SK-N-SH (cell line): ENCODE results near the gene ITIH6. TPM values are rescaled to one million over a fixed set of nuclear protein-coding genes. Genes with fewer than 3 reads are reported as not detected.
A peak's percentile ranks its signal among the peaks of the same experiment; 100 is the strongest.

Experiments used
- CTCF ChIA-PET: fragments of 300-600, 350-600 bp; formaldehyde crosslinking; extraction: SDS; loops from one replicate; lab custom pipeline; 2021; lab: Yijun Ruan, JAX
- POLR2A ChIA-PET: fragments of 350-600 bp; sonication (Branson Sonifier 250); formaldehyde crosslinking; extraction: SDS; loops from one replicate; lab custom pipeline; 2020; ENCODE audit warnings: antibody characterized with exemption, inconsistent platforms; lab: Yijun Ruan, JAX
- DNase-seq: peaks from one replicate; pipeline ENCODE4 v3.0.0; 2012
- H2AFZ ChIP-seq: fragments of 200-600 bp; sonication (generic); 2 replicates; pipeline ENCODE4 v1.8.1; 2016; ENCODE audit warnings: antibody characterized with exemption, mild to moderate bottlenecking, low read depth
- H3F3A ChIP-seq: fragments of 200-600 bp; sonication (generic); replicated peaks from 2 replicates; pipeline ENCODE3; 2016; ENCODE audit warnings: antibody characterized with exemption, mild to moderate bottlenecking; ENCODE audit not compliant: insufficient read depth
- H3K27ac ChIP-seq, 2 experiments: fragments of 200-500 bp in 1 of 2; fragments of 200-600 bp in 1 of 2; sonication (Bioruptor generic) in 1 of 2; sonication (generic), shearing (Covaris generic) in 1 of 2; 2 replicates each; pipeline versions ENCODE4 v1.5.1 to v1.6.1; 2014 to 2016; ENCODE audit warnings: low read depth in 2 of 2, inconsistent platforms in 1 of 2, low read length in 1 of 2, mild to moderate bottlenecking in 1 of 2, mixed read lengths in 1 of 2
- H3K27me3 ChIP-seq: fragments of 200-600 bp; sonication (generic), shearing (Covaris generic); 2 replicates; pipeline ENCODE4 v1.6.1; 2016; ENCODE audit warnings: mixed run types; ENCODE audit not compliant: insufficient read depth
- H3K36me3 ChIP-seq, 2 experiments: fragments of 200-500 bp in 1 of 2; fragments of 200-600 bp in 1 of 2; sonication (Bioruptor generic) in 1 of 2; sonication (generic) in 1 of 2; replicated peaks in 1 of 2; 2 replicates each; pipeline versions ENCODE3 to v1.5.1; 2014 to 2016; ENCODE audit warnings: low read length in 1 of 2, mild to moderate bottlenecking in 1 of 2; ENCODE audit not compliant: insufficient read depth in 2 of 2, control insufficient read depth in 1 of 2
- H3K4me1 ChIP-seq, 2 experiments: fragments of 200-500 bp in 1 of 2; fragments of 200-600 bp in 1 of 2; sonication (Bioruptor generic) in 1 of 2; sonication (generic), shearing (Covaris generic) in 1 of 2; 2 replicates each; pipeline versions ENCODE4 v1.5.1 to v1.6.1; 2014 to 2016; ENCODE audit warnings: low read depth in 1 of 2, low read length in 1 of 2, mixed run types in 1 of 2; ENCODE audit not compliant: insufficient read depth in 2 of 2, control insufficient read depth in 1 of 2
- H3K4me2 ChIP-seq: fragments of 200-600 bp; sonication (generic), shearing (Covaris generic); 2 replicates; pipeline ENCODE4 v1.6.1; 2017; ENCODE audit warnings: mixed run types
- H3K4me3 ChIP-seq, 2 experiments: fragments of 200-500 bp in 1 of 2; fragments of 200-600 bp in 1 of 2; sonication (Bioruptor generic) in 1 of 2; sonication (generic), shearing (Covaris generic) in 1 of 2; 2 replicates each; pipeline versions ENCODE4 v1.5.1 to v1.8.1; 2014 to 2016; ENCODE audit warnings: low read depth in 2 of 2, inconsistent platforms in 1 of 2, low read length in 1 of 2, mild to moderate bottlenecking in 1 of 2, mixed read lengths in 1 of 2, moderate library complexity in 1 of 2
- H3K79me2 ChIP-seq: fragments of 200-600 bp; sonication (generic); 2 replicates; pipeline ENCODE4 v1.8.1; 2017; ENCODE audit warnings: mild to moderate bottlenecking; ENCODE audit not compliant: insufficient read depth
- H3K9ac ChIP-seq: fragments of 200-600 bp; sonication (generic); 2 replicates; pipeline ENCODE4 v1.6.1; 2017; ENCODE audit warnings: mixed run types
- H3K9me2 ChIP-seq: fragments of 200-600 bp; sonication (generic); 2 replicates; pipeline ENCODE4 v1.6.1; 2017; ENCODE audit warnings: mixed run types
- H3K9me3 ChIP-seq: fragments of 200-600 bp; sonication (generic); 2 replicates; pipeline ENCODE4 v1.6.1; 2017; ENCODE audit warnings: mixed run types, mild to moderate bottlenecking, moderate library complexity
- H4K20me1 ChIP-seq: fragments of 200-600 bp; sonication (generic); 2 replicates; pipeline ENCODE4 v1.6.1; 2017; ENCODE audit warnings: mild to moderate bottlenecking, mixed run types; ENCODE audit not compliant: insufficient read depth
- CHD2 ChIP-seq: fragments of 150-350 bp; IDR thresholded peaks from 2 replicates; pipeline ENCODE4 v1.6.1; 2018; ENCODE audit warnings: low read length; ENCODE audit not compliant: partially characterized antibody
- EP300 ChIP-seq, 2 experiments: IDR thresholded peaks; 2 replicates each; pipeline versions ENCODE4 v1.4.0 to v1.6.1; 2012; ENCODE audit warnings: borderline replicate concordance in 1 of 2, low read depth in 1 of 2, low read length in 1 of 2
- FOSL2 ChIP-seq: IDR thresholded peaks from 2 replicates; pipeline ENCODE4 v1.4.0; 2012; ENCODE audit warnings: low read depth, mild to moderate bottlenecking, moderate library complexity, borderline replicate concordance
- GATA2 ChIP-seq: sonication (generic); formaldehyde crosslinking; IDR thresholded peaks from 2 replicates; pipeline ENCODE4 v1.5.0; 2020; ENCODE audit warnings: mild to moderate bottlenecking, missing genetic modification reagents
- MXI1 ChIP-seq: IDR thresholded peaks from 2 replicates; pipeline ENCODE4 v1.6.1; 2012; ENCODE audit warnings: mild to moderate bottlenecking, low read depth, low read length, improper control_type of control experiment
- POLR2AphosphoS5 ChIP-seq: IDR thresholded peaks from 2 replicates; pipeline ENCODE4 v1.6.1; 2012; ENCODE audit warnings: low read depth, low read length
- RCOR1 ChIP-seq: fragments of 150-350 bp; IDR thresholded peaks from 2 replicates; pipeline ENCODE4 v1.6.1; 2017; ENCODE audit warnings: antibody characterized with exemption, low read length
- SIN3A ChIP-seq: IDR thresholded peaks from 2 replicates; pipeline ENCODE4 v1.6.1; 2012; ENCODE audit warnings: low read depth, mild to moderate bottlenecking, low read length, moderate library complexity, borderline replicate concordance
- TAF1 ChIP-seq: IDR thresholded peaks from 2 replicates; pipeline ENCODE4 v1.6.1; 2012; ENCODE audit warnings: low read depth, mild to moderate bottlenecking, low read length, moderate library complexity, borderline replicate concordance
- TCF12 ChIP-seq: IDR thresholded peaks from 2 replicates; pipeline ENCODE4 v1.4.0; 2012
- YY1 ChIP-seq: IDR thresholded peaks from 2 replicates; pipeline ENCODE4 v1.4.0; 2012; ENCODE audit warnings: low read depth, mild to moderate bottlenecking
- WGBS: methylation state at CpG from one replicate; pipeline ENCODE4 v1.1.6; 2017; ENCODE audit warnings: low lambda C conversion rate; 5-methylcytosine and 5-hydroxymethylcytosine counted together
- polyA plus RNA-seq, 3 experiments: library from polyadenylated mRNA; depleted of rRNA; stranded (reverse); fragments of >200 nt; gene quantifications; 2 replicates each; pipeline ENCODE4 v1.2.3, GENCODE V29; 2012
- TF ChIP-seq, protein P1 (sequence below): IDR thresholded peaks from 2 replicates; pipeline ENCODE4 v1.6.1; 2012; ENCODE audit warnings: mild to moderate bottlenecking, low read depth, low read length, moderate library complexity
- TF ChIP-seq, protein P2 (sequence below): IDR thresholded peaks from 2 replicates; pipeline ENCODE4; 2012
- TF ChIP-seq, protein P3 (sequence below): IDR thresholded peaks from 2 replicates; pipeline ENCODE4 v1.4.0; 2012; ENCODE audit warnings: low read depth

The ITIH6 gene
- polyA plus RNA-seq, 1 of the 3 experiments (the other 2 are of a cell fraction), result not detected

DNA sequence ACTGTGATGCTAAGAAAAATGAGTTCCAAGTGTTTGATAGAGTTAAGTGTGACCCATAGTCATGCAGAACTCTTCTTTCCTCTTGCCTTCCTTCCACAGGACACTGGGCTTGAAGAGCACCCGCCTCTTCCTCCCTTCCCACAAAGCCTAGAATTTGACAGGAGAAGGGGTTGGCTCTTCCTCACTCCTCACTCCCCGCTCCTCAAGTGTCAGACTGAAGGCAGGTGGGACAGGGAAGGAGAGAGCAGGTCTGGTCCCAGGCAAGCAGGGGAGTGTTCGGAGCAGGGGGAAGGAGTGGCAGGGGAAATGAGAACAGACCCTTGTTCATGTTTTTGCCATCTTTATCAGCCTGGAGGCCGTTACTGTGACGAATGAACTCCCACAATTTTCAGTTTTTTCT lies 20.2 kb upstream of the ITIH6 start:
- no peak overlapping the region for H3K9ac ChIP-seq
- H3K9me2 ChIP-seq, result no peaks in the 10 kb centered on the region
- H3F3A ChIP-seq, result peaks cover 10% of the 10 kb centered on the region
- CTCF ChIA-PET, result no interaction called here
- H3K4me1 ChIP-seq, result peaks cover 0 to 2% of the 10 kb centered on the region in 2 experiments; a peak in 1 of 4 replicates
- no peak overlapping the region for H3K4me3 ChIP-seq
- no peaks in the 10 kb centered on the region for H3K9me3 ChIP-seq
- H3K36me3 ChIP-seq, result peaks cover 24 to 28% of the 10 kb centered on the region in 2 experiments
- no peaks in the 10 kb centered on the region for H3K27me3 ChIP-seq
- DNase-seq, result no peak
- H2AFZ ChIP-seq, result no peak overlapping the region
- H3K4me2 ChIP-seq, result no peak overlapping the region
- 37% methylated on average over 5 of the region's 5 CpGs for WGBS
- POLR2A ChIA-PET, result interaction anchor here (0.8 kb wide), 1 partner anchor 10 kb away, joined by 4 read pairs; no protein-coding TSS in a partner anchor
- H3K79me2 ChIP-seq, result no peaks in the 10 kb centered on the region
- H4K20me1 ChIP-seq, result no peaks in the 10 kb centered on the region
- H3K27ac ChIP-seq, result no peak overlapping the region
- TF ChIP-seq SIN3A (no peak), MXI1 (no peak), TAF1 (no peak), YY1 (no peak), CHD2 (no peak), FOSL2 (no peak), POLR2AphosphoS5 (no peak), TCF12 (no peak)
- TF ChIP-seq, protein P1, sequence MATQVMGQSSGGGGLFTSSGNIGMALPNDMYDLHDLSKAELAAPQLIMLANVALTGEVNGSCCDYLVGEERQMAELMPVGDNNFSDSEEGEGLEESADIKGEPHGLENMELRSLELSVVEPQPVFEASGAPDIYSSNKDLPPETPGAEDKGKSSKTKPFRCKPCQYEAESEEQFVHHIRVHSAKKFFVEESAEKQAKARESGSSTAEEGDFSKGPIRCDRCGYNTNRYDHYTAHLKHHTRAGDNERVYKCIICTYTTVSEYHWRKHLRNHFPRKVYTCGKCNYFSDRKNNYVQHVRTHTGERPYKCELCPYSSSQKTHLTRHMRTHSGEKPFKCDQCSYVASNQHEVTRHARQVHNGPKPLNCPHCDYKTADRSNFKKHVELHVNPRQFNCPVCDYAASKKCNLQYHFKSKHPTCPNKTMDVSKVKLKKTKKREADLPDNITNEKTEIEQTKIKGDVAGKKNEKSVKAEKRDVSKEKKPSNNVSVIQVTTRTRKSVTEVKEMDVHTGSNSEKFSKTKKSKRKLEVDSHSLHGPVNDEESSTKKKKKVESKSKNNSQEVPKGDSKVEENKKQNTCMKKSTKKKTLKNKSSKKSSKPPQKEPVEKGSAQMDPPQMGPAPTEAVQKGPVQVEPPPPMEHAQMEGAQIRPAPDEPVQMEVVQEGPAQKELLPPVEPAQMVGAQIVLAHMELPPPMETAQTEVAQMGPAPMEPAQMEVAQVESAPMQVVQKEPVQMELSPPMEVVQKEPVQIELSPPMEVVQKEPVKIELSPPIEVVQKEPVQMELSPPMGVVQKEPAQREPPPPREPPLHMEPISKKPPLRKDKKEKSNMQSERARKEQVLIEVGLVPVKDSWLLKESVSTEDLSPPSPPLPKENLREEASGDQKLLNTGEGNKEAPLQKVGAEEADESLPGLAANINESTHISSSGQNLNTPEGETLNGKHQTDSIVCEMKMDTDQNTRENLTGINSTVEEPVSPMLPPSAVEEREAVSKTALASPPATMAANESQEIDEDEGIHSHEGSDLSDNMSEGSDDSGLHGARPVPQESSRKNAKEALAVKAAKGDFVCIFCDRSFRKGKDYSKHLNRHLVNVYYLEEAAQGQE, result no peak
- TF ChIP-seq, protein P2, sequence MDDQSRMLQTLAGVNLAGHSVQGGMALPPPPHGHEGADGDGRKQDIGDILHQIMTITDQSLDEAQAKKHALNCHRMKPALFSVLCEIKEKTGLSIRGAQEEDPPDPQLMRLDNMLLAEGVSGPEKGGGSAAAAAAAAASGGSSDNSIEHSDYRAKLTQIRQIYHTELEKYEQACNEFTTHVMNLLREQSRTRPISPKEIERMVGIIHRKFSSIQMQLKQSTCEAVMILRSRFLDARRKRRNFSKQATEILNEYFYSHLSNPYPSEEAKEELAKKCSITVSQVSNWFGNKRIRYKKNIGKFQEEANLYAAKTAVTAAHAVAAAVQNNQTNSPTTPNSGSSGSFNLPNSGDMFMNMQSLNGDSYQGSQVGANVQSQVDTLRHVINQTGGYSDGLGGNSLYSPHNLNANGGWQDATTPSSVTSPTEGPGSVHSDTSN, result no peak

DNA sequence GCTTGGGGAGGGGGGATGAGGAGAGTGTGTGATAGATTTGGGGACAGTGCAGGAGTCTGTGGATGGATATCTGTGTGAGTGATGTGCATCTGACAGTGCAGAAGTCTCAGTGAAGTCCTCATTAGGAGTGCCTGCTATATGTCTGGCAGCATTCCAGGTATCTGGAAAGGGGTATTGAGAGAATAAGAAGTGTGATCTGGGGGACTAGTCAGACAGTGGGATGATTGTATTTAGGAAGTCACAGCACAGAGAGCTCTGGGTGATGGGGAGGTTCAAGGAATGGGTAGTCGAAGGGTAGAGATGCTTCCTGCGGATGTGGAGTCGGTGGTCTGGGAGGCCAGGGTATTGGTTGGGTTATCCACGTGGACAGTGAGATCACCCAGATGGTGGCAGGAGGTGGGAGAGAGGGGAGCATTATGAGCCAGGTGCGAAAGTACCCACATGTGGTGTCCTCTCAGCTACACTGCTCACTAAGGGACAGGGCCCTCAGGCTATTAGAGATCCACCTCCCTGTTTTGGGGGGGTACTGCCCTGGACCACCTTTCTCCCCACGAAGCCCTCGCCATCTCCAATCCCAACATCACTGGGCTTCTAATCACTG lies 19.3 kb upstream of the ITIH6 start:
- Histone ChIP-seq H3K36me3 (peaks cover 28 to 35% of the 10 kb centered on the region in 2 experiments), H3F3A (peaks cover 10% of the 10 kb centered on the region), H2AFZ (no peak overlapping the region), H3K27ac (no peak overlapping the region), H3K4me3 (no peak overlapping the region), H3K79me2 (no peaks in the 10 kb centered on the region), H3K4me1 (peaks cover 0 to 2% of the 10 kb centered on the region in 2 experiments; a peak in 1 of 4 replicates), H3K27me3 (no peaks in the 10 kb centered on the region; the same call in 1 of the 2 replicates), H3K4me2 (no peak overlapping the region), H3K9me2 (no peaks in the 10 kb centered on the region), H4K20me1 (peaks cover 6% of the 10 kb centered on the region), H3K9ac (no peak overlapping the region), H3K9me3 (no peaks in the 10 kb centered on the region)
- ChIA-PET POLR2A (interaction anchor here (0.8 kb wide), 1 partner anchor 9 kb away, joined by 4 read pairs; no protein-coding TSS in a partner anchor), CTCF (no interaction called here)
- 49% methylated on average over 7 of the region's 7 CpGs for WGBS
- no peak for TF ChIP-seq RCOR1
- no peak for TF ChIP-seq GATA2 (CRISPR knock-in tag)
- no peak for TF ChIP-seq EP300 (IDR thresholded peaks at IDR 0.05; ENCODE audit: borderline replicate concordance in 1 of 2, low read depth in 1 of 2, low read length in 1 of 2)
- TF ChIP-seq, protein P2, result no peak
- peak; percentile 11; the same call in 1 of the 2 replicates for TF ChIP-seq POLR2AphosphoS5
- TF ChIP-seq, protein P3, sequence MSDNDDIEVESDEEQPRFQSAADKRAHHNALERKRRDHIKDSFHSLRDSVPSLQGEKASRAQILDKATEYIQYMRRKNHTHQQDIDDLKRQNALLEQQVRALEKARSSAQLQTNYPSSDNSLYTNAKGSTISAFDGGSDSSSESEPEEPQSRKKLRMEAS, result no peak
- peak; percentile 42 for DNase-seq
